Thyroid gland (tissue), 4 donors: ENCODE data around the gene EVI5L. TPM values are rescaled to one million over a fixed set of nuclear protein-coding genes. Genes with fewer than 3 reads are reported as not detected.

Source experiments
- DNase-seq, 2 donors: peaks; one replicate each; pipeline ENCODE4 v3.0.0-alpha.2; 2019
- H3K27ac ChIP-seq, 3 donors: fragments of 200-600 bp; sonication (generic); 1 replicate in 2 of 3; 2 replicates in 1 of 3; pipeline ENCODE4 v1.5.1; 2016 to 2019; ENCODE audit warnings: mild to moderate bottlenecking in 1 of 3, moderate library complexity in 1 of 3
- H3K27me3 ChIP-seq: fragments of 200-600 bp; sonication (generic); one replicate; pipeline ENCODE4 v1.5.1; 2019
- H3K36me3 ChIP-seq, 2 donors: fragments of 200-600 bp; sonication (generic); one replicate each; pipeline ENCODE4 v1.5.1; 2016 to 2019
- H3K4me1 ChIP-seq, 2 donors: fragments of 200-600 bp; sonication (generic); one replicate each; pipeline ENCODE4 v1.5.1; 2017 to 2019
- H3K4me3 ChIP-seq, 3 donors: fragments of 200-600 bp; sonication (generic); replicated peaks in 1 of 3; 1 replicate in 2 of 3; 2 replicates in 1 of 3; pipeline ENCODE4 v1.5.1; 2016; ENCODE audit warnings: mild to moderate bottlenecking in 1 of 3
- H3K9me3 ChIP-seq: fragments of 200-600 bp; sonication (generic); one replicate; pipeline ENCODE4 v1.5.1; 2017
- CTCF ChIP-seq, 6 experiments: fragments of 200-600 bp in 3 of 6; fragments of 450-650 bp in 3 of 6; sonication (generic) in 3 of 6; IDR thresholded peaks; one replicate each; pipeline ENCODE4 v1.5.1; 2016 to 2019; ENCODE audit warnings: antibody characterized with exemption in 6 of 6, mild to moderate bottlenecking in 2 of 6, inconsistent platforms in 1 of 6, moderate library complexity in 1 of 6
- POLR2A ChIP-seq, 2 donors: fragments of 450-650 bp; IDR thresholded peaks; one replicate each; pipeline ENCODE4 v1.6.1; 2017; ENCODE audit warnings: antibody characterized with exemption in 2 of 2, mild to moderate bottlenecking in 2 of 2, moderate library complexity in 1 of 2
- WGBS, 2 donors: methylation state at CpG; one replicate each; pipeline ENCODE4 v1.1.5; 2017; 5-methylcytosine and 5-hydroxymethylcytosine counted together
- intact Hi-C: fragments of 100-400 bp; cut with DNase I; formaldehyde crosslinking; loops from one replicate; pipeline ENCODE4 v1.15.1; 2023
- total RNA-seq, 4 donors: library from RNA; depleted of rRNA; stranded (reverse); fragments of >200 nt; gene quantifications; one replicate each; pipeline ENCODE4 v1.2.3, GENCODE V29; 2016

The EVI5L gene
- total RNA-seq, 4 donors from 2014 or later: 9.8 to 29.3 (median 21.8) TPM

GRCh38 chr19:7787602-7788177 lies 42.3 kb upstream of the EVI5L start:
- TF ChIP-seq CTCF (IDR thresholded peaks at IDR 0.05): no peak
- no peak for TF ChIP-seq POLR2A (IDR thresholded peaks at IDR 0.05)
- Histone ChIP-seq H3K9me3 (no peaks in the 10 kb centered on the region), H3K27me3 (peaks cover 15% of the 10 kb centered on the region), H3K4me3 (no peak overlapping the region), H3K4me1 (peaks cover 0 to 6% of the 10 kb centered on the region in 2 donors), H3K36me3 (no peaks in the 10 kb centered on the region), H3K27ac (no peak overlapping the region)
- 17 to 19% methylated on average over 8 to 13 of the region's 22 CpGs for WGBS, 2 donors
- no peak for DNase-seq
- intact Hi-C loops: no loop called here

GRCh38 chr19:7788178-7788932 lies 41.7 kb upstream of the EVI5L start:
- Histone ChIP-seq H3K9me3 (no peaks in the 10 kb centered on the region), H3K4me3 (no peak overlapping the region), H3K36me3 (no peaks in the 10 kb centered on the region), H3K27ac (no peak overlapping the region), H3K4me1 (peaks cover 0 to 6% of the 10 kb centered on the region in 2 donors), H3K27me3 (peaks cover 15% of the 10 kb centered on the region)
- TF ChIP-seq CTCF (IDR thresholded peaks at IDR 0.05): no peak
- intact Hi-C loops: no loop called here
- no peak for DNase-seq
- 1% methylated on average over 23 of the region's 67 CpGs; no CpG with 5 or more reads in 1 of the 2 donors for WGBS, 2 donors

- Histone ChIP-seq H3K27ac (no peak overlapping the region), H3K4me3 (no peak overlapping the region), H3K36me3 (no peaks in the 10 kb centered on the region), H3K4me1 (peaks cover 0 to 6% of the 10 kb centered on the region in 2 donors), H3K9me3 (no peaks in the 10 kb centered on the region), H3K27me3 (peaks cover 15% of the 10 kb centered on the region)
- 2% methylated on average over 9 of the region's 23 CpGs; no CpG with 5 or more reads in 1 of the 2 donors for WGBS, 2 donors
- DNase-seq: no peak
- intact Hi-C loops: no loop called here
- TF ChIP-seq POLR2A (IDR thresholded peaks at IDR 0.05): no peak
- no peak for TF ChIP-seq CTCF (IDR thresholded peaks at IDR 0.05)
Observed at GRCh38 chr19:7788933-7789323, 41.1 kb upstream of the EVI5L start.

GRCh38 chr19:7789447-7789846 lies 40.6 kb upstream of the EVI5L start:
- Histone ChIP-seq H3K4me1 (peaks cover 0 to 6% of the 10 kb centered on the region in 2 donors), H3K27ac (no peak overlapping the region), H3K27me3 (peaks cover 15% of the 10 kb centered on the region), H3K4me3 (no peak overlapping the region), H3K9me3 (no peaks in the 10 kb centered on the region), H3K36me3 (no peaks in the 10 kb centered on the region)
- 9 to 10% methylated on average over 4 to 19 of the region's 31 CpGs for WGBS, 2 donors
- TF ChIP-seq CTCF (IDR thresholded peaks at IDR 0.05) (no peak), POLR2A (IDR thresholded peaks at IDR 0.05) (no peak)
- intact Hi-C loops: no loop called here
- no peak for DNase-seq

- H3K27me3 ChIP-seq: peaks cover 15% of the 10 kb centered on the region
- TF ChIP-seq POLR2A (IDR thresholded peaks at IDR 0.05) (no peak), CTCF (IDR thresholded peaks at IDR 0.05) (no peak)
- no peak for DNase-seq
- intact Hi-C loops: loop anchor here (10.0 kb wide), 1 partner anchor 106 kb away; the partner anchor contains the start of gene TRAPPC5
- 93 to 97% methylated on average over 11 of the region's 14 CpGs for WGBS, 2 donors
- H3K9me3 ChIP-seq: no peaks in the 10 kb centered on the region
- no peak overlapping the region for H3K27ac ChIP-seq
- H3K36me3 ChIP-seq: no peaks in the 10 kb centered on the region
- peaks cover 0 to 6% of the 10 kb centered on the region in 2 donors for H3K4me1 ChIP-seq
- H3K4me3 ChIP-seq: no peak overlapping the region
Observed at GRCh38 chr19:7790416-7790815, 39.6 kb upstream of the EVI5L start.
